ENCODE data around the gene ITGB2. TPM values are rescaled to one million over a fixed set of nuclear protein-coding genes. Genes with fewer than 3 reads are reported as not detected.

The ITGB2 gene
- total and polyA plus RNA-seq, 2 donors (not counting 1 experiment from before 2014, with no cell fraction given): 0.05 TPM; not detected in 1

GRCh38 chr21:44925378-44925755 is 4.7 kb upstream of the ITGB2 start:
- Histone ChIP-seq H3K27me3 (ENCODE audit: control insufficient read depth, insufficient read depth, low read length) (peaks cover 38% of the 10 kb centered on the region), H4K20me1 (ENCODE audit: control insufficient read depth, extremely low read depth, insufficient read depth, low read length) (no peaks in the 10 kb centered on the region), H2AFZ (ENCODE audit: low read length) (no peak overlapping the region), H3K27ac (ENCODE audit: insufficient read depth, low read length) (no peak overlapping the region), H3K9ac (ENCODE audit: insufficient read depth, low read length) (no peak overlapping the region), H3K4me3 (replicated peaks in 1 of 4; ENCODE audit: control extremely low read depth in 1 of 4, insufficient read depth in 1 of 4, low read depth in 3 of 4, low read length in 4 of 4) (no peak overlapping the region), H3K9me3 (ENCODE audit: control insufficient read depth, insufficient read depth, low read depth, low read length) (no peaks in the 10 kb centered on the region), H3K79me2 (ENCODE audit: control insufficient read depth, insufficient read depth, low read length) (no peaks in the 10 kb centered on the region), H3K4me1 (ENCODE audit: control insufficient read depth, extremely low read depth, insufficient read depth, low read length) (peaks cover 9% of the 10 kb centered on the region), H3K4me2 (ENCODE audit: extremely low read depth, insufficient read depth, low read length) (no peak overlapping the region), H3K36me3 (ENCODE audit: control insufficient read depth, insufficient read depth, low read length) (no peaks in the 10 kb centered on the region)
- no peak for TF ChIP-seq EZH2 (IDR thresholded peaks at IDR 0.05; ENCODE audit: low read length, missing control alignments)
- no peak for TF ChIP-seq CTCF (conservative IDR thresholded peaks at IDR 0.05 in 1 of 2, IDR thresholded peaks at IDR 0.05 in 1 of 2; ENCODE audit: low read depth in 1 of 2, low read length in 2 of 2)
- DNase-seq (ENCODE audit: low read depth in 2 of 2): no peak

- Histone ChIP-seq H3K9ac (ENCODE audit: insufficient read depth, low read length) (no peak overlapping the region), H3K4me1 (ENCODE audit: control insufficient read depth, extremely low read depth, insufficient read depth, low read length) (peaks cover 9% of the 10 kb centered on the region)
- peak; percentile 35 to 47 for DNase-seq (ENCODE audit: low read depth in 2 of 2)
Observed at GRCh38 chr21:44924606-44925377, 4.1 kb upstream of the ITGB2 start.

More at GRCh38 chr21:44924606-44925377, 4.1 kb upstream of the ITGB2 start:
- no peaks in the 10 kb centered on the region for H3K9me3 ChIP-seq (ENCODE audit: control insufficient read depth, insufficient read depth, low read depth, low read length)
- TF ChIP-seq CTCF (conservative IDR thresholded peaks at IDR 0.05 in 1 of 2, IDR thresholded peaks at IDR 0.05 in 1 of 2; ENCODE audit: low read depth in 1 of 2, low read length in 2 of 2) (no peak), EZH2 (IDR thresholded peaks at IDR 0.05; ENCODE audit: low read length, missing control alignments) (no peak)
- H3K4me2 ChIP-seq (ENCODE audit: extremely low read depth, insufficient read depth, low read length): no peak overlapping the region
- H3K36me3 ChIP-seq (ENCODE audit: control insufficient read depth, insufficient read depth, low read length): no peaks in the 10 kb centered on the region
- no peak overlapping the region for H2AFZ ChIP-seq (ENCODE audit: low read length)
- no peak overlapping the region for H3K4me3 ChIP-seq (replicated peaks in 1 of 4; ENCODE audit: control extremely low read depth in 1 of 4, insufficient read depth in 1 of 4, low read depth in 3 of 4, low read length in 4 of 4)
- no peak overlapping the region for H3K27ac ChIP-seq (ENCODE audit: insufficient read depth, low read length)
- no peaks in the 10 kb centered on the region for H3K79me2 ChIP-seq (ENCODE audit: control insufficient read depth, insufficient read depth, low read length)
- peaks cover 38% of the 10 kb centered on the region for H3K27me3 ChIP-seq (ENCODE audit: control insufficient read depth, insufficient read depth, low read length)
- H4K20me1 ChIP-seq (ENCODE audit: control insufficient read depth, extremely low read depth, insufficient read depth, low read length): no peaks in the 10 kb centered on the region

All from fibroblast of lung (primary cell).